Embryonic facial prominence (tissue), 1 donor: ENCODE data around the gene SMTNL2.

ENCODE experiments used
- DNase-seq: peaks from one replicate; pipeline ENCODE4 v3.0.0-alpha.2; 2016; ENCODE audit errors: extremely low spot score

The SMTNL2 gene

DNA sequence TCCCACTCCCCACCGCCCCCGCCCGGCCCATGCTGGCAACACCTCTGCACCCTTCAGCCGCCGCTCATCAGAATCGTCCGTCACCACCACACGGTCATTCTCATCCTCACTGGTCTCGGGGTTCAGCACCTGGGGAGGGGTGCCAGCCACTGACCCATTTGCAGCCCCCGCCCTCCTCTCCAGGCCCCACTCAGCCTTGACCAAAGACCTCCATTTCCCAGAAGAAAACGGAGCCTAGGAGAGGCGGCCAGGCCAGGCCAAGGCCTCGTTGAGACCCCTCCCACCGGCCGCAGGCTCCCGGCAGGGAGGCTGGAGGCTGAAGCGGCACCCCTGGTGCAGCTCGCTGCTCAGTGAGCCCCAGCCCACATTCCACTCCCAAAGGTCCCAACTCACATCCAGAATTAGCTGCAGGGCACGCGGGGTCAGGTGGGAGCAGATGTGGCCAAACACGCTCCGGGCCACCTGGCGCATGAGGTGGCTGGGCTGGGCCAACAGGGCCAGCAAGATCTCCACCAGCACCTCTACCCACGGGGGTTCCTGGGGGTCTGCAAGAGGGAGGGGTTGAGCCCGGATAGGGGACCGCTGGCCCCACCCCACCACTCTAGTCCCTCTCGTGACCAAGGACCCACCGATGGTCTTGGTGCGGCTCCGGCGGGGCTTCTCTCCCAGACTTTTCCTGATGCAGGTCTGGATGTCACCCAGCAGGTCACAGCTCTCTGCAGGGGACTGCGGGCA lies 38.9 kb upstream of the SMTNL2 start:
- no peak for DNase-seq

DNA sequence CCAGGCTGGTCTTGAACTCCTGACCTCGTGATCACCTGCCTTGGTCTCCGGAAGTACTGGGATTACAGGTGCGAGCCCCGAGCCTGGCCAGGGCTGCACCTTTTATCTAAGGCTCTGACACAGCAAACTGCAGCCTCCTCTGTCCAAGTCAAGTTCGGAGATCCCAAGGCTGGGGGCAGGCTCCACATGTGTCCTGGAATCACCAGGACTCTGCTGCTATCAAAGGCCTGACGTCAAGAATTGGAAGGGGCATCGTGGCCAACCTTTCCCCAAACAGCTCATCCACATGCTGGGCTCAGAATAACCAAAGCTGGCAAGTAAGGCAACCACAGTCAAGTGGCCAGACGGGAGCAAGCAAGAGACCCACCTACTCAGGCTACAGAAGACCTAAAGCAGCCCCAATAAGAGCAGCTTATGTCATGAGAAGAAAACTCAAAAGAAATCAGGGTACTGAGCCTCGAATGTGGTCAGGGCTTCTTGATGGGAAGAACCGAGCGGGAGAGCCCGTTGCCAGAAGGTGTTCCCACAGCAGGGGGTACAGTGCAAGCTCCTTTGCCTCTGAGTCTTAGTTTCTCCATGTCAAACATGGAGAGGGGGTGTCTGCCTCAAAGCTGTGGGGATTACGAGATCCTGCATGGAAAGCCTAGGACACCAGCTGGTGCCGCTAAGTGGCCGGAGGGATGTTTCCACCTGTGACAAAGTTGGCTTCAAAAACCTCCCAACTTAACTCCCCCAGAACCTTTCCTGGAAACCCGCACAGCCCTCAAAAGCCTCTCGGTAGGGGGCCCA lies 37.0 kb upstream of the SMTNL2 start:
- DNase-seq: no peak

DNA sequence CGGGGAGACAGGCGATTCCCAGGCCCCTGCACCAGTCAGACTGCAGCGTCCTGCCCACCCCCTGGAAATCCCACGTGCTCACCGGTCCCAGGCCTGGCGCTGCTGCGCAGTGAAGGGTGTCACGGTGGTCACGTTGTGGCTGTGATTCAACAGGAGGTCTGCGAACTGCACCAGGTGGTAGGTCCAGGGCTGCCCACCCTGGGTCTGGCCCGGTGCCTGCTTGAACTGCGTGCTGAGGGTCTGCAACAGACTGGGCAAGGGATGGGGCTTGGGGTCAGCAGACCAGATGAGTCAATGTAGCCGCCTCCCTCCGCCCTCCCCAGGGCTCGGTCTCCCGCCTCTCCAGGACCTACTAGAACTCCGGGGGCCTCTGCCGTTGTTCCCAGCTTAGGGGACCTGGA lies 36.3 kb upstream of the SMTNL2 start:
- DNase-seq: no peak

DNA sequence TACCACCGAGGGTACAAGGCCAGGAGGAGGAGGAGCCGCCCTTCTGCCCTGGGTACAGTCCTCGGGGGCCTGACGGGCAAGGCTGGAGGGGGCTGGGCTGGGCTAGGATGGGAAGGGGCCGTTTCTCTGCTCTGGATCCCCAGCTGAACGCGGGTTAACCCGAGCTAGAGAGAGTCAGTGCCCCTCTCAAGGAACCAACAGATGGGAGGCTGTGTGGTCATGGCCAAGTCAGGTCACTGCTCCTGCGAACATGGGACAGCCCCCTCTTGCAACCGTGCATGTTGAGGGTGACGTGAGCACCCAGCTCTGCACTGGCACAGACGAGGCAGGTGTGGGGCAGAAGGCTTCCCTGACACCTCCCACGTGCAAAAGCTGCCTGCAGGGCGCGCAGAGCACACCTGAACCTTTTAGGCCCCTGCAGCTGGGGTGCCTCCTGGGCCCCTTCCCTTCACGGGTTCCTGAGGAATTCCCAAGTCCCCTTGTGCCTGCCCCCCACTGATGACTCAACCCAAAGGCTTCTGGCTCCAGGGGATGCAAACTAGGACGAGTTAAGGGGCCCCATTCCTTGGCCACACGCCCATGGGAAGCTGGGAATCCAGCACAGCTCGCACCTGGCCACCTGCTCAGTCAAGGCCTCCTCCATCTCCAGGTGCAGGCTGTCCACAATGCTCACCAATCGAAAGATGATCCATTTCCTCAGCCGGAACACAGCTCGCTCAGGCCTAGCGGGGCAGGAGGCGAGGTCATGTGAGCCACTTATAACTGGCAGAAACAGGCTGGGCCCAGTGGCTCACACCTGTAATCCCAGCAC lies 35.4 kb upstream of the SMTNL2 start:
- DNase-seq: no peak

DNA sequence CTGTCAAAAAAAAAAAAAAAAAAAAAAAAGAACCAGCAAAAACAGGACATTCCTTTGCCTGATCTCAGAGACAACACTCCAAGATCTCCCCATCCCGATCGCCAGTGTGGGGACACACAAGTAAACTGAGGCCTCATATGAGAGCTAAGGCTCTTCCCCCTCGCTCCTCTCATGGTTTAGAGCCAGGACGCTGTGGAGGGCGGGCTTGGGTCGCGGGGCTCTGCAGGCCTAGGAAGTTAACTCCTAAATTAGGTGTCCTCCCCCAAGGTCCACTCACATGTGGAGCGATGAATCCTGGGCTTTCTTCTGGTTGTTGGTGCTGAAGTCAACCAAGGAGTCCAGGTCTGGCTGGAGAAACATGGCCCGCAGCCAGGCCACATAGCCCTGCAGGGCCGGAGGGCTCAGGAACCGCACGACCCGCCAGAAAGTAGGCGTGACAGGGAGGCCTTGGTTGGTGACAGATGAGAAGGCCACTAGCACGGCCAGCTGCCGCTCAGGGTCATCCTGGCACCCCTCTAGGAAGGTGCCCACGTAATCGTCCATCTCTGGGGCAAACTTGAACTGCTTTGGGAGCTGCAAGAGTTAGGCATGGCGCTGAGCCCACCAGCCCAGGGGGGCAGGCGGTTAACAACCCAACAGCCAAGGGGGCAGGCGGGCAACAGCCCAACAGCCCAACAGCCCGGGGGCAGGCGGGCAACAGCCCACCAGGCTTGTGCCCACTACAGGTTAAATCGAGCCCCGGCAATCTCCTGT lies 34.4 kb upstream of the SMTNL2 start:
- no peak for DNase-seq

DNA sequence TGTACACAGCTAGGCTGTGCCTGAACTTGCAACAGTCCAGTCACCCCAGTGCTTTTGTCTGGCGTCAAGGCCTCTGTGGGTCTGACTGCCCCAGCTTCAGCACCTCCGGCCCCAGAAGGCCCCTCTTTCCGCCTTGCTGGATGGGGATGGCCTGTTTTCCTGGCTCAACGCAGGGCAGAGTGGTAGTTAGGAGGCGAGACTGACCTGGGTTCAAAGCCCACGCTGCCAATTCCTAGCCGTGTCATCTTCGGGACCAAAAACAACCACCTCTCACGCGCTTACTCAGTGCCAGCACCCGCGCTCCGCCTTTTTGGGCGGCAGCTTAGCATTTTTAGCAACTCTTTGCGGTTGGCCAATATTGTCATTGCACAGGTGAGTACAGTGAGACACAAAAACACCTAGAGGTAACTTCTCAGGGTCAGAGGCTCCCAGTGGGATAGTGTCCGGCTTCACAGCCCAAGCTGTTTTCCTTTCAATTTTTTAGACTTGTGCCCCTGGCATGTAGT lies 33.7 kb upstream of the SMTNL2 start:
- DNase-seq: no peak

DNA sequence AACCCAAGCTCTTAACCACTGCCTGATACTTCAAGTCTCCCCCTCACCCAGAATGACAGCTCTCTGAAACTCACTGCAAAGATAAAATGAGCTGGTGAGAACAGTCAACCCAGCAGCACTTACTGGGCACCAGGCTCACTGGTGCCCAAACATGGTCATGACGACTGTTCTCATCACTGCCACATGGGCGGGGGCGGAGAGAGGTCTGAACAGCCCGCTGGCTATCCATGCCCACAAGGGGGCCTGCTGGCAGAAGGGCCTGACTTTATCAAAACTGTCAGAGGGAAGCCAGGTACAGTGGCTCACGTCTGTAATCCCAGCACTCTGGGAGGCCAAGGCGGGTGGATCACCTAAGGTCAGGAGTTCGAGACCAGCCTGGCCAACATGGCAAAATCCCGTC lies 33.2 kb upstream of the SMTNL2 start:
- no peak for DNase-seq

DNA sequence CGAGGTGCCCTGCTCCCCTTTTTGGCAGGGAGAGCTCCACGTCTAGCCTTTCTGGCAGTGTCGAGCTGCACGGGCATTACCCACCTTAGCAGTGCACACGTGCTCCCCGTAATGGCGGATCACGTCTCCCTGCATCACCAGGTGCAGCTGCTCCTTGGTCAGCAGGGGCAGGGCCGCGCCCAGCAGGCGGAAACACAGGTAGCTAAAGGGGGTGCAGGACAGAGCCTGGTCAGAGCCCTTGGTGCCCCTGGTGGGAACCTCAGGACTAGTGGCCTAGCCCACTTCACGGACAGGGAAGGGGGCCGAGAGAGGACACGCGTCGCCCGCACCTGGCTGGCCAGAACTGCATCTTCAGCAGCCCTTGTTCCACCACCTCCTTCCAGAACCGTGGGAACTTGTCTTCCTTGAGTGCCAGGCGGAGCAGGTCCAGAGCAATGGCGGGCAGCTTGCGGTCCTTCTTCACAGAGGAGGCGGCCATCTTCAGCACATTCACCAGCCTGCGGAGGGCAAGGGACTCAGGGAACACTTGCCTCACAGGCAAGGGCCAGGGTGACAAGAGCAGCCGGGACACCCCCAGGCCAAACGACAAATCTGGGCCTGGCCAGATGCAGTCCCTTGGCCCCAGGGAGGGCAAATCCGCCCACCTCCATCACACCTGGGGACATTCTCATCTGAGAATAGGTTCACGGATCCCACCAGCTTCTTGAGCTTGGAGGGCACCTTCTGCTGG lies 32.4 kb upstream of the SMTNL2 start:
- no peak for DNase-seq

DNA sequence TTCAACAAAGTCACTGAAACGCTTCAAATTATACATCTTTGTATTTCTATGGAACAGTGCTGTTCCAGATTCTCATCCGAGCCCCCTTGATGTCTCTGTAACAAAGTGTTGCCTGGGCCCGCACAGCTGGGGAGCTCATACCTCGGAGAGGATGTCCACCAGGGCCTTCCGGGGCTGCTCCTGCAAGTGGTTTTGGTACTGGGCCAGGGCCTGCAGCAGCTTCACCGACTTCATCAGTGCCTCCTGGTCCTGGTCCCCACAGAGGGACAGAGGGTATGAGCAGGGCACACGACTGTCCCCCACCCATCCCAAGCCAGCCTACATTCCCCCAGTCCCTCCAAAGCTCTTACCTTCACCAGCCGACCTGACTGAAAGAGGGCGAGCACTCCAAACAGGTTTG lies 30.7 kb upstream of the SMTNL2 start:
- DNase-seq: no peak

DNA sequence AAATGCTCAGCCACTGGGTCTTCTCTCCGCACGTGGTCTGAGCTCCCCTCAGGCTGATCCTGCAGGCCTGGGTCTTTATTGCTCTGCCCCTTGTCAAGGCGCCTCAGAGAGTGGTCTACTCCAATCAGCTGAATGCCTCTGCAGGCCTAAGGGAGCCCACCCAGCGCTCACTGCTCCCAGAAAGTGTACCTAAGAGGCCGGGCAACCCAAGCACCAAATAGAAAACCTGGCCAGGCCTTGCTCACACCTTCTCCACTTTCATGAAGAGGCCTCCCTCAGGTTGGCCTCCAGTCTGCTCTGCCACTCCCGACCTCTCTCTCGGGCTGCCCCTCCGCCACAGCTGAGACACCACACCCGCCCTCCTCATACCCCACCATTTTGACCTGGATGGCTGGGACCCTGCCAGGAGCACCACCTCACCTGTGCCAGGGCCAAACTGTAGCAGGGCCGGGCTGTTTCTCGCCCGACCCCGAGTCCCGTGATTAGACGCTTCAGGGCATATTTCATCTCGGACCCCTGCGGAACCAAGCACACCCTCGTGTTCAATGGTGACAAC lies 29.8 kb upstream of the SMTNL2 start:
- no peak for DNase-seq

DNA sequence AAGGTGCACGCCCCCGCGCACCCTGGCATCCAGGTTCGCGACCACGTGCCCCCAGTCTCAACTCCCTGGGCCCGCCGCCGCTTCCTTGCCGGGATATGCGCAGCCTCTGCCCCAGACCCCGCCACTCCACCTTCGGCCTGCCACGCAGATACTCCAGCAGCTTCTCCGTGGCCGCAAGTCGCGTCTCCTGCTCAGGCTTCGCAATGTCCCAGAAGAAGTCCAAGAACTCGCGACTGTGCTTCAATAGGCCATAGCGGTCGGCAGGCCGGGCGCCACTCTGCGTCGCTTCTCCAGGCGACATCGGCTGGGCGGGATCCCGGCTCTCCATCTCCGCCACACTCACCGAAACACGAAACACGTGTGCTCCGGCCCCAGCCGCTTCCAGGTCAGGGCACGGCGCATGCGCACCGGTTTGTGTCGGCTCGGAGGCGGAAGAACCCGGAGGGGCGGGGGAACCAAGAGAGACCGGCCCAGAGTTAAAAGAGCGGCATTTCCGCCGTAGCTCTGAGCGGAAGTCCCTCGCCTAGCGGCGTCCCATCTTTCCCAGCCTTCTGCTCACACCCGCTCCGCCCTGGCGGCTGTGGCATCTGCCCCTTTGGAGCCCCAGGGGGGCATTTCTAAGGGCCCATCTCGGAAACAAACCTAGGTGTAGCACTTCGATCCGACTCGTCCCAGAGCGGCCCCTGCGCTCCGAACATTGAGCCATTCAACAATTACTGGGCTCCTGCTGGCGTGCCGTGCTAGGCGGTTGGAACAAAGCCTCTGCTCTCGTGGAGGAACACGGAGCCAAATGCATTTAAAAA lies 29.1 kb upstream of the SMTNL2 start, which contains the start of gene MYBBP1A:
MYBBP1A (minus strand) TSS at position 388 of the 803 bp plus-strand sequence; CDS start at position 328, 60 bp downstream.
- peak; percentile 89 for DNase-seq

DNA sequence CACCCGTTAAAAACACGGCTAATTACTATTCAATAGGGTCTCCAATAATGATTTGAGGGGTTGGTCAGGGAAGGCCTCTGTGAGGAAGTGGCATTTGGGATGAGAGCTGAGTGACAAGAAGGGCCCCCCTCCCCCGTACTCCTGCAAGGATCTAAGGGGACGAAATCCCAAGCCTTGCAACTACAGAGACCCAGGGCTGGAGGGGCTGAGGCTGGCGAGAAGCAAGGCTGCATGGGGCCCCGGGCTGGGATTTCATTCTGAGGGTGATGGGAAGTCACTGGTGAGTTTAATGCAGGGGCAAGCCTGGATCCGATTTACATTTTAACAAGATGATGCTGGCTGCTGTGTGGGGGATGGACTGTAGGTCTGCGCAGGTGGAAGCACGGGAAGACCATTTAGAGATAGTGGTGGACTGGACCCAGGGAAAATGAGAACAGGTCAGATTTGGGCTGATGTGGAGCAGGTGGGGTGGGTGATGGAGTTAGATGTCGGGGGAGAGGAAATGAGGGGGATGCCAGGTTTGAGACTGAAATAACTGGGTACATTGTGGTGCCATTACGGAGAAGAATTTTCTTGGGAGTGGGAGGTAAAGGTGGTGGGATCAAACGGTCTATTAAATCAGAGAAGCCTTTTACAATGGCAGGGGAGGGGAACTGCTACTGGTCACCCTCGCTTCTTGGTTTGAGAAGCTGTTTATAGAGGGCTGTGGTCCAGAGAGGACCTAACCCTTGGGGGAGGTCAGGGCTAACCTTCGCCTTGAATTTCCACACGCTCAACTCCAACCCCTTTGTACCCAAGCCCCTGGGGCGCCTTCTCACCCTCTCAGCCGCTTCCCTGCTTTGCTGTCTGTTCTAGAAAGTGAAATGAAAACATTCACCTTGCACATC lies 28.2 kb upstream of the SMTNL2 start:
- DNase-seq: peak; percentile 51

DNA sequence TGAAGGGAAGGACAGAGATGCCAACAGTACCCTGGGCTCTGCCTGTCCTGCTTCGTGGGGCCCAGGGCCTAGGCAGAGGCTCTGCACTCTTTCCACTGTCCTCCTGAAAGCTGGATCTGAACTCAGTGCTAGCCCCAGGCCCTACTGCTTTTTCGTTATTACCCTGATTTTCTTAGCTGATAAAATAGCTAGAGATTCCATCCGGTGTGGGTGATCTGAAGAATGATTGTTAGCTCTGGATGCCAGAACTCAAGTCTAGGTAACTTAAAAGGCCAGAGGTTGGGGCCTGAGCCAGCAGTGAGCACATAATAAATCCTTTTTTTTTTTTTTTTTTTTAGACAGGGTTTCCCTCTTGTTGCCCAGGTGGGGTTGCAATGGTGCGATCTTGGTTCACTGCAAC lies 27.3 kb upstream of the SMTNL2 start:
- DNase-seq: no peak

DNA sequence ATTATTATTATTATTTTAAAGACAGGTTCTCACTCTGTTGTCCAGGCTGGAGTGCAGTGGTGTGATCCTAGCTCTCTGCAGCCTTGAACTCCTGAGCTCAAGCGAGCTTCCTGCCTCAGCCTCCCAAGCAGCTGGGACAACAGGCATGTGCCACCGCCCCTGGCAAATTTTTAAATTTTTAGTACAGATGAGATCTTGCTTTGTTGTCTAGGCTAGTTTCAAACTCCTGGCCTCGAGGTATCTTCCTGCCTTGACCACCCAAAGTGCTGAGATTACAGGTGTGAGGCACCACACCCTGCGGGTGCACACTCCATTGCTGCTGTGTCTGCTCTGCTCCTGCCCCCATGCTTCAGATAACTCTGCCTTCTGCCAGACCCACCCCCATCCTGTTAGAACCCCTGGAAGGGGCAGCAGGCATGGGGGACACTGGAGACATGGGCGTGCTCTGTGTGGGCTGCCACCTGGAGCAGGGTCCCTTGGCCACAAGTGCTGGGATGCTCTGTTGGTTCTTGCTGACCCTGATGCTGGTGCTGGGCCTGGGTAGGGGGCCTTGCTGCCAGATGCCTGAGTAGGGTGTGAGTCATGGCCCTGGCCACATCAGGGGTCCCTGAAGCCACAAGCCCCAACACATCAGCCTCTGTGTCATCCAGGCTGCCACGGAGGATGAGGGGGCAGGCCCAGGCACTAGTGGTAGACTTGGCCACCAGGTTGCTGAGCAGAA lies 26.5 kb upstream of the SMTNL2 start:
- no peak for DNase-seq

DNA sequence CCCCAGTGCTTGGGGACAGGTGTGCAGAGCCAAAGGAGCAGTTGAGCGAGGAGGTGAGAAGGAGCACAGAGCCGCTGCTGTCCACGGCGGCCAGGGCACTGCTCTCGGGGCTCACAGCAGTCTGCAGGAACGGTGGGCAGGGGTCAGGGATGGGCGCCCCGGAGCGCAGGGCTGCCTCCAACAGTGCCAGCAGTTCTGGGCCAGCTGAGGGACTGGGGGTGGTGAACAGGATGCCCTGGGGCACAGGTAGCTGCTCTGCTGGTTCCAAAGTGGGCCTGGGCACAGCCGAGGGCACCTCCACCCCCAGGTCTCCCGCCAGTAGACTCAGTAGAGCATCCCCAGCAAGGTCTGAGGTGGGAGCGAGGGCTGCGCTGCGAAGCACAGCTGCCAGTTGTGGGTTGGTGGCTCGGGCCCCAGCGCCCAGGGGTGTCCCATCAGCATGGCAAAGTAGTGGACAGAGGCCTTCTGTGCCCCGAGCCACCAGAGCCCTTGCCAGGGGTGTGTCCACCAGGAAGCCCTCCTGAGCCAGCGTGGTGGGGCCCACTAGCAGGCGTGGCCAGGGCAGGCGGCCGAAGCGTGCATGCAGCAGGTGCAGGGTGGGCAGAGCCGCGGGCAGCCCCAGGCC lies 25.9 kb upstream of the SMTNL2 start:
- DNase-seq: no peak

DNA sequence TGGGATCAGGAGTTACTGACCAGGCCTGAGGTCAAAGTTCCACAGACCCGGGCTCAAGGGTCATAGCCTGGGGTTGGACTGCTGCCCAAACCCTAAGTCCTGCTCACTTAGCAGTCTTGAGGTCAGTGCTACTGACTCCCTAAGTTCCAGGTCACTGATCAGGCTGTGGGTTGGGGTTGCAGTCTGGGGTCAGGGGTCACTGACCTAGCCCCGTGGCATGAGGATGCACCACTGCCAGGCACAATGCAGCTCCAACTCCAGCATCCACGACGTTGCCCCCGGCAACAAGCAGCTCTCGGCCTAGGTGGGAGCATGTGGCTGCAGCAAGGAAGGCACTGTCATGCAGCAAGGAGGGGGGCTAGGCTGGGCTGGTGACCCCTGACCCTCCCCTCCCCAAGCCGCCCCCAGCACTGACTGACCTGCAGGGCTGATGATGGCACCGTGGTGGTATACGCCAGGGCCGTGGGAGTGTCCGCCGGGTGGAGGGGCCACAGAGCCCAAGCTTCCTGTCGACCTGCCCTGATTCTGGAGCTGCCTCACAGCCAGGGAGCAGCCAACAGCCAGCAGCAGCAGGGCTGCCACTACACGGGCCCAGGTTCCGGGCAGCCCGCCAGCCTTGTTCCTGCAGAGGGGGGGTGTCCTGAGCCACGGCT lies 25.1 kb upstream of the SMTNL2 start:
- no peak for DNase-seq

DNA sequence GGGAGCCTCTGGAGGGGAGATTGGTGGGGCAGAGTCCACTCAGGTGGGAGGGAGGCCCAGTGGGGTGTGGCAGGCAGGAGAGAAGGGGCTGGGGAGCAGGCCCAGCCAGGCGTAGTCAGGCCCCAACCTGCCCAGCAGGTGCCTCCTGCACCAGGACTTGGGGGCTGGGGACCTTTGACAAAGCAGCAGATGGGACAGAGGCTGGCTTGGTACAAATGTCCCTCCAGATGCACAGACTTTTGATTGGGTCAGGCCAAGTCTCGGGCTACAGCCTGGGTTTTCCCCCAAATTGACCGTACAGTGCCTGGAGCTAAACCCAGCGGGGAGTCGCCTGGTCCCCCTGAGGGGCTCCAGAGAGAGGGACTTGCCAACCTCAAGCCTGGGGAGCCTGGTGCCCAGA lies 24.4 kb upstream of the SMTNL2 start:
- DNase-seq: no peak
